HG02610 (cell line): ENCODE results near the gene ZNF710.

Experiments used
- ATAC-seq: cut with Tn5 transposase; IDR thresholded peaks from one replicate; pipeline ENCODE4 v1.9.1; 2021; ENCODE audit warnings: mild to moderate bottlenecking, moderate library complexity; ENCODE audit not compliant: unreplicated experiment

ZNF710 gene

DNA sequence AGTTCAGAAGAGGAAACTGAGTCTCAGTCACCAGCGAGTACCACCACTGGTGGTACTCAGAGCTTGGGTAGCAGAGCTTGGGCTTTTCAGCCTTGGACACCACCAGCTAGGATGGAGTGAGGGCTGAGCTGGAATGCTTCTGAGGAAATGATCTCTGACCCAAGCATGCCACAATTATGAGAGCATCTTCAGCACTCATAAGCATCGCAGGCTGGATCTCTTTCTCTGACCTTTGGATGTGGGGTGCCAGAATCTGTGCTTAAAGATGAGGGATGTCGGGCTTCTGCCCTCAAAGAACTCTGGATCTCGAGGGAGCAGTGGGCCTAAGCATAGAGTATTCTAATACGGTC lies 36.4 kb downstream of the ZNF710 start:
- ATAC-seq, result no peak

DNA sequence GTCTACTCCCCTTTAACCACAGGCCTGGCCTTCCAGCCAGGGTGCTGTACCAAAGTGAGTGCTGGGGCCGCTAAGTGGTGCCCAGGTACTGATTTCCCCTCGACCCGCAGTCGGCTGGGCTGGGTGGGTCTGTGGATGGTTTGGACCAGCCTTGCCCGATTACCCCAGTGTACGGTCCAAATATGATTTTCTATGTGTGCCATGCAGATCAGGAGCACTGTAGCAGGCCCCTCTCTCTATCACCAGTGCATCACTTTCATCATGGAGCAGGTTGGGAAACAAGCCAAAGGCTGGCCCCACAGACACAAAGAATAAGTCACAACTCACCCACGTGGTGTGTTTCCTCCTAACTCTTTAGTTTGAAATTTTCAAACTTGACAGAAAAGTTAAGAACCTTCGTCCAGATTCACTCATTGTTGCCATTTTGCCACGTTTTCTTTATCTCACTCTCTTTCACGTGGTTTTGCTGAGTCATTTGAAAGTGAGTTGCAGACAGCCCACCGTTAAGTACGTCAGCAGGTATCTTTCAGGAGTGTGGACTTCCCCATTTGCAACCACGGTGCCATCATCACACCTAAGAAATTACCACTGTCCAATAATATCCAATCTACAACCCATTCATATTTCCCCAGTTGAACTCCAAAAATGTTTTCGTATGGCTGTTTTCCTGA lies 37.0 kb downstream of the ZNF710 start:
- ATAC-seq, result peak; percentile 84

DNA sequence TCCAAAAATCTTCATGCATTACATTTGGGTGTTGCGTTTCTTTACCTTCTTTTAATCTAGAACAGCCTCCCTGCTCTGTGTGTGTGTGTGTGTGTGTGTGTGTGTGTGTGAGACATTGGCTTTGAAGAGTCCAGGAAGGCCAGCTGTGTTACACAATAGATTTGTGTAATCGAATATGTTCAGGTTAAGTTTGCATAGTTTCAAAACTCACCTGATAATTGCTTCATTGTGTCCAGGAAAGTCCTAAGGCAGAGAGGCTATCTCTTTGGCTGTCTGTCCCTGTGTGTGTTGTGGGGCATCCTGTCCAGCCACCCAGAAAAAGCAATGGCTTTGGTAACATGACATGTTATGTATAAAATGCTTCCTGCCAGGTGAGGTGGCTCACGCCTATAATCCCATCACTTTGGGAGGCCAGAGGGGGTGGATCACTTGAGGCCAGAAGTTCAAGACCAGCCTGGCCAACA lies 37.5 kb downstream of the ZNF710 start:
- ATAC-seq, result peak; percentile 4

DNA sequence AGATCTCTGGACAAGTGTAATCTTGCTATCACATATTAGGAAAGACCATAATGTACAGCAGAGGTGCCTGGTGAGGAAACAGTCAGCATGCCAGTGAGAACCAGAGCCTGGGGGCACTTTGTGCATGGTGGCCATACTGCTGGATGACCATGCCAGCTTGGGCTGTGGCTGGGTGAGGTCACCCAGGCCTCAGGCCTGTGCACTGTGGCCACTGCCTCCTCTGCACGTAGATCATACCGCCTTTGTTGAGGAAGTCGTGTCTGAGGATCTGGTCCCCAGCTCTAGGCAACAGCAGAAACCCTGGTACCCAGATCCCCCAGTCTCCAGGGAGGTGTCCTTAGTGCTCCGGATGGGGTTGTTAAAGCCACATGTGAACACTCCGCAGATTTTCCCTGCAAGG lies 38.9 kb downstream of the ZNF710 start:
- no peak for ATAC-seq

DNA sequence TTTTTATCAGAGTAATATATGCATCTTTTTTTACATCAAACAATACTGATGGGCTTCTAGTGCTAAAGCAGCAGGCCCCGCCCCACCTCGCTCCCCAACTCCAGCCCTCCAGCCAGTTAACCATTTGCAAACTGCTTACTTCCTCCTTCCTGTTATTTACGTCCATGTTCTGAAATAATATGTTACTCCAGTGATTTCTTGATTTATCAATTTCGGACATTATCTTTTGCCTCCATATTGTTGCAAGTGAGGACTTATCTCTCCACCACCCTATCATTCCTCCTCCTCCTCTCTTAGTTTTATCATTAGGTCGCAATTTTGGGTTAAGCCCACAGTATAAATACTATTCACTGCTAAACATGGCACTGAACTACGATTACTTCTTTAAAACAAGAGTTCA lies 39.5 kb downstream of the ZNF710 start:
- no peak for ATAC-seq

DNA sequence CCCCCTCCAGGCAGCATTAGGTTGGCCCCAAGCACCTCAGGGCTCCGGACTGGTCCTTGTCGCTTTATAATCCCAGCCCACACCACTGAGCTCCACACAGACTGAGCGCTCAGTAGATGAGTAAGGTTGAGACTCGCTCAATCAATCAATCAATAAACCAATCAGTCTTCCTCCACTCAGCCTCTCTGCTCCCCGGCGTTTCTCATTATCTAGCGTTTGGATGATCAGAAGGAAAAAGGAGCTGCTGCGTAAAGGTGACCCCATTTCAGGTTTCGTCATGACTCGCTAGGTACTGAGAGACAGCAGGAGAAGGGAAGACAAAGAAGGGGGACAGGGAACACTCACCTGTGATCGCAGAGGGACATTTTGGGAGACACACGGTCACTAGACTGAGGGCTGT lies 41.2 kb downstream of the ZNF710 start:
- ATAC-seq, result no peak

DNA sequence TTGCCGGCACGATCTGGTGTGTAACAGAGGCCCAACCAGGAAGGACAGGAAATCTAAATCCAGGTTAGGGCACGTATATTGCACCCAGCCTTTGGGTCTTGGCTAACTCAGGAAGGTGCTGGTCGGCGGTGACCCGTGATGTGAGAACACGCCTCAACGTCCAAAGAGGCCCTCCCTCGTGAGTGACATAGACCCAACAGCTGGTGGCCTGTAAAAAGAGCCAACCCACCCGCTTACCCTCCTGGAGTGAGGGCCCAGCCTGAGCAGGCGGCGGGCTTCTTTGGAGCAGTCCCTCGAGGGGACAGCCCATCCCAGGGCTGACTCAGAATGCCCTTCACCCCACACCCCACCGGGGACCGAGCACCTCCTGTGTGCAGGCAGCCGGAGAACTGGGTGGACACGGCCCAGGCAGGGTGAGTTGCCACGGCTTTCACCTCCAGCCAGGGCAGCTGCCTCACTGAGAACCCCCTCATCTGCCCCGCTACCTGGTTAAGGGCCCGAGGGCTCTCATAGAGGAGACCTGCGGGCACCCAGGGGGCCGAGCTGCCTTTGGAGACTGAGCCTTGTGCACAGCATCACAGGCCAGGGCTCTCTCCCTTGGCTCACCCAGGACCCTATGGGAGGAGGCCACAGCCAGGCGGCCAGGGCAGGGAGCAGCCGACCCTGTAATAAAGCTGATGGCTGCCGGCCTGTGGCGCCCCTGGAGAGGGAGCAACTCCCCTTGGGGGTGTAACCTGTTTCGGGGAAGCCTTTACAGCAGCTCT lies 41.8 kb downstream of the ZNF710 start:
- no peak for ATAC-seq

DNA sequence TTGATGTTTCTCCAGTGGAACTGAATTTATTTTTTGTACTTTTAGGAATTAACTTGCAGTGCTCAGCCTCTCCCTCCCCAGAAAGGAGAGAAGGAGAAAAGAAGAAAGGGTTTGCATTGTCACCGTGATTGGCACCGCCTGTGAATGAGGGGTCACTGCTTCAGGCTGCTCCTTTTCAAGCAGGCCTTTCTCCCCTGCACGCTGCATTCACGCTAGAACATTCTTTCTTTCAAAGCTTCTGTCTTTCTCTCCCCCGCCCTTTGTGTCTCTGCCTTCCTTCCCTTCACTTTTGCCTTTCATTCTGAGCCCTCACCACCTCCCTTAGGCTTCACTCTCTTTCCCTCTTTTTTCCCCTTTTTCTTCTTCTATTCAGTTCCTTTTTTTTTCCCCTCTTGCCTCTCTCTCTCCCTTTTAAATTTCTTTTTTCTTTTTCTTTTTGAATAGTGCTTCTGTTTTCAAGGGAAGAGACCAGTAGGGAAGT lies 42.4 kb downstream of the ZNF710 start:
- ATAC-seq, result no peak

DNA sequence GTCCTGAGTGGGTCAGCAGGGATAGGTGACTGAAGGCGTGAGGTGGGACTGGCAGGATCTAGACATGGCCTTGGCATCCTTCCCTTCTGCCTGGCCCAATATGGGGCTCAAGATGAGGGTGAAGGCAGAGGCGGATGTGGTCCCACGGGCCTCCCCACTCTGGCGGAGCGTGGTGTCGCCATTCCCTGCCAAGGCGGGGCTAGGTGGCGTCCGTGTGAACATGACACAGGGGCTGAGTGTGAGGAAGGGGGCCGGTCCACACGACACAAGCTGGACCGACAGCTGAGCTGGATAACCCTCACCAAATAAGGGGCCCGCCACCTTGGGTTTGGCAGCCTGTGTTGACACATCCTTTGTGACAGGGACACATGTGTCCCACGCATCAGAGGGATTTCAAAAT lies 43.1 kb downstream of the ZNF710 start:
- ATAC-seq, result no peak

DNA sequence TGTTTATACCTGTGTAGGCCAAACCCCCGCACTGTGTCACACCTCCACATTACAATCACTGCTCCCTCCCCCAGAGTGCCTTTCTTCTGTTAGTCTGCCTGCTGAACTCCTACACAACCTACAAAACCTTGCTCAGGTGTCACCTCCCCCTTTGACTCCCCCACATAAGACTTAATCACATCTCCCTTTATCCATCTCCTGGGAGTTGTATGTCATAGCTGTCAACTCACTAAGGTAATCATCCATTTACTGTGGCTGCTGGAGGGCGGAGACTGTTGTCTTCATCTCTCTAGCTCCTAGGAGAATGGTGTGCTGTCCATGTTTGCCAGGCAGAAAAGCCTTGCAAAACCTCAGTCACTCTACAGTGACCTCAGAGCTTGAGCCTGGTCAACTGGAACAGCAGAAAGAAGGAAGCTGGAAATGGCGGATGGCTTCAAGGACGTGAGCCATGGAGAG lies 43.8 kb downstream of the ZNF710 start:
- no peak for ATAC-seq

DNA sequence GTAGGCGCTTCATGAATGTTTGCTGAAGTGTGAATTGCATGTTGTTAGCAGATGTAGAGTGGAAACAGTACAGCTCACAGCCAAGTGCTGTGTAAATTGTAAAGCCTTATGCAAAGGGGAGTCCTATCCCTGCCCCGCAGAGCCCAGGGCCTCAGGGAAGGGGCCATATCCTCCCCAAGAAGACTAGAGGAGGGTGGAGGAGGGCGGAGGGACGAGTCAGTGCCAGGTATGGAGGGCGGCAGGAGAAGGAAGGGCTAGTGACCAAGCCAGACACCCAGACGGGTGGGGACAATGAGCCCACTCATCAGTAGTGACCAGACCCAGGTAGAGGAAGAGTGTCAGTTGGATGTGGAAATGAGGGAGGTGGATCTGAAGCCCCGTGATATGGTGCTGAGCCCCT lies 45.2 kb downstream of the ZNF710 start:
- ATAC-seq, result no peak

DNA sequence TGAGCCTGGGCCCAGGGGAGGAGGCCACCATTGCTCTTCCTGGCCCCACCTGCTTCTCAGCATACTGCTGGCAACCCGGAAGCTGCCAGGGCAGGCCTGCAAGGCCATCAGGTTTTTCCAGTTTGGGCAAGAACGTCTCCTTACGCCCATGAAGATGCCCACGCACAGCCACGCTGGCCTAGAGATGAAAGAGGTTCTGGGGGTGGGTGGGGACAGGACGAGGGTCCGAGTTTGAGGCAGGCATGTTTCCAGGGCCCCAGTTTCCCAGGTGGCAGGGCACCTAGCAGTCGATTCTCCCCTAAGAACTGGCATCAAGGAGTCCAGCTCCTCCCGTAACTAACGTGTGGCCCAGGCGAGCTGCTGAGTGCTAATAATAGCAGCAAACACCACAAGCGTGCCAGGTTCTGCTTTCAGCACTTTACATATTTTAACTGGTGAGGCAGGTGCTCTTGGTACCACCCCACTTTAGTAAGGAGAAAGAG lies 45.8 kb downstream of the ZNF710 start:
- ATAC-seq, result no peak

DNA sequence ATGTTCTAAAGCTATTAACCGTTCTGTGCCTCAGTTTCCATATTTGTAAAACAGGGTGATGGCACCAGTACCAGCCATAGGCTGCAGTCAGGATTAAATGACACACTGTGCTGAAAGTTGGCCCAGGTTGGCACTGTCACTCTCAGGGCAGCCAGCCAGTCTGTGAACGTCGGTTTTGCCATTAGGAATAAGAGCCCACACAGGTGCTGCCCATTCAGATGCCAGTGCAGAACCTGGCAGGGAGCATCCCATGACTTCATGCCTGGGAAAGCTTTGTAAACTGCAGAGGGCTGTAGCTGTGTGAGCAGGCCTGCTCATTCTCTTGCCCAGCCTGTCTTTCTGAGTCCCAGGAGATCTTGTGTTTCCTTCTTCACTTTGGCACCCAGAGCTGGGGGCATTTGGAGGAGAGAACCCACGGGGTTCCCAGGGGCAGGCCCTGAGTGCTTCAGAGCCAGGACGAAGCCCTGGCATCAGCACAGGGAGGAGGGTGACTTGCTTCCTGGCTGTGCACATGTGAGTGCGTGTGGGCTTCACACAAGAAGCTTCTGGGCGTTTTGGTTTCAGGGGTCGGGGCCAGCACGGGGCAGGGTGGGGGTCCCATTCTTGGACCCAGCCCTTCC lies 46.9 kb downstream of the ZNF710 start:
- ATAC-seq, result no peak

DNA sequence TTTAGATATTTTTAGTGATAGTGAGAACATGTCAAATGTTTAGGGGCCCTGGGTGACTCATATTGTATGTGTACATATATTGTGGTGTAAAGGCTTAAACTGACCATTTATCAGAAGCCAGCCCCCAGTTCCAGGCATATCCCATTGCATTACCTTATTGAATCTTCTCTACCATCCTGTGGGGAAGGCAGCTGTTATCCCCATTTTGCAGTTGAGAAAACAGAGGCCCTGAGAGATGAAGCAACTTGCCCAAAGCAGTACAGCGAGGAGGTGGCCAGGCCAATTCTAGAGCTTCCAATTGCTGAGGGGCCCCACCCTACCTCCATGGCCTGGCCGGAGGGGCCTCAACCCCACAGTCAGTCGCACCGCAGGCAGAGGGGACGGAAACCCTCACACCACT lies 47.9 kb downstream of the ZNF710 start:
- ATAC-seq, result no peak

DNA sequence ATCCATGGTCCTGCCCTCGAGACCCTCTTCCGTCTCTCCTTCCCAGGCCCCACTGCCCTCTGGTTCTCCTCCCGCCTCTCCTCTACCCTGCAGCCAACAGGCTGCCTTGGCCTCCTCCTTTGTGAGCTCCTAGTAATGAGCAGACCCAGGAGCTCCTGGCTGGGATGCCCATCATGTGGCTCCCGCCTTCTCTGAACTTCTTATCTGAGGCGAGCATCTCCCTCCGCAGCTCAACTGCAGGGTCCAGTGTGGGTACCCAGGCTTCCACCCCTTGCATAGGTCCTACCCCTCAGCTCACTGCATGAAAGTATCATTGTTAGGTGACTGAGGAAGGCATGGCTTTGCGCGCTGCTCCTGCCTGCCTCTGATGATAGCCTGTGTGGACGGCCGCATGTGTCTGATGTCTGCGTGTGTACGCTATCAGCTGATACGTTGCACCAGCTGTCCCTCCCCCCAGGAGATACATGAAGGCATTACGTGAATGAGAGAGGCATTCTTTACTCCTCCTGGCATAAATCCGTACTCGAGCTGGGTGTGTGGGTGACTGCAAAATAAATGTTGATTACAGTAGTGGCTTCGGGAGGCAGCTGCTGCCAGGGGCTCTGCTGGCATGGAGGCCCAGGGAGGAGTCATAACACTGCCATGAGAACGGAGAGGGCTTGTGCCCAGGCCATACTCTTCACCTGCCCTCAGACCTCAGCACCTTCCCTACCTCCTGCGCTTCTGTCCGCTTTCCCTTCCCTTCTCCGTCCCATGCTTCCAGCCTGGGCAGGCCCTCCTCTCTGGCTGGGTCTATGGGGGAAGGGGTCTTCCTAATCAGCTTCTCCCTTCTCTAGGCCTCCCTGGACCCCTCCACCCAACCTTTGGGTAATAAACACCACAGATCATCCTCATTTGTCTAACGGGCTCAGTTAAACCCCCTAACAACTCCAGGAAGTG lies 48.8 kb downstream of the ZNF710 start:
- no peak for ATAC-seq

DNA sequence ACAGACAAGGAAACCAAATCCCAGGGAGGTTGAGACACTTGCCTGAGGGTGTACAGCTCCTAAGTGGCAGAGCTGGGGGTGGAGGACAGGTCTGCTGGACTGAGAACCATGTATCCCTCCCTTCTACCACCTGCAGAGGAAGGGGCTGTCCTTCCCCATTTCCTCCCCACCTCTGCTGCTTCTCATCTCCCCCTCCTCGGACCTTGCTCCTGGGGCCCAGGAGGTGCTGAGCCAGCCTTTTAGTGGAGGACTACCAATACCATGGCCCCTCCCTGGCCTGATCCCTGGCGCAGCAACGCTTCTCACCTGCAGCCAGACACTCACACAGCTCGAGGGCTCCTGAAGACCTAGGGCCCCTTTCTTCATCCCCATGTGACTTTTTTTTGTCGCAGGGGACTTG lies 50.8 kb downstream of the ZNF710 start:
- ATAC-seq, result no peak

DNA sequence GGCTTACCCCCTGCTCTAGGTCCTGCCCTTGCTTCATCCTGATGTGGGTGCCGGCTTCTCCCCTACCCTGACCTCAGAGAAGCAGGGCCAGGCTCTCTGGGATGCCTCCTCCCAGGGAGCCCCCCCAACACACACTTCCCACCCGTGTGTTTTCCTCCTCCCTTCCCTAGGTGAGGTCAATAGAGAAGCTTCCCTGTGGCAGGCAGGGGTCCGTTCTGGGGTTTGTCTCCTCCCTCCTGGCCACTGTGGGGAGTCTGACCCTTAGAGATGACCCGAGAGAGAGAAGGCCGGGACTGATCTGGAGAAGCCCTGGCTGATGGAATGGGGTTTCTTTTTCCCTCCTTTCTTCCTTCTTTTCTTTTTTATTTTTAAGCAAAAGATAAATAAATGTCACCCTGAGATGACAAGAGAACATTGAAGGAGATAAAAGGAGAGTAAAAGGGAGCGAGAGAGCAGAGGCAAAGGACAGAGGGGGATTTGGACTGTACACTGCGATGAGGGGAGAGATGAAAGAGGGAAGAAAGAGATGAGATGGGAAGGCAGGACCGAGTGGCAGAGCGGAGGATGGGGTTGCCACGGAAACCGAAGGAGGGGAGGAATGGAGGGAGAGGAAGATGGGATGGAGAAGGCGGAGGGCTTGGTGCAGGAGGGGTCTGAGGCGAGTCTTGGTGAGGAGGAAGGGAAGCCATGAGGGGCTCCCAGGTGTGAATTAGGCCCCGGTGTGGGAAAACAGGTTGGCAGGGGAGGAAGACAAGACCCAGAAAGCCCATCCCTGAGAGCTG lies 52.8 kb downstream of the ZNF710 start:
- ATAC-seq, result no peak

DNA sequence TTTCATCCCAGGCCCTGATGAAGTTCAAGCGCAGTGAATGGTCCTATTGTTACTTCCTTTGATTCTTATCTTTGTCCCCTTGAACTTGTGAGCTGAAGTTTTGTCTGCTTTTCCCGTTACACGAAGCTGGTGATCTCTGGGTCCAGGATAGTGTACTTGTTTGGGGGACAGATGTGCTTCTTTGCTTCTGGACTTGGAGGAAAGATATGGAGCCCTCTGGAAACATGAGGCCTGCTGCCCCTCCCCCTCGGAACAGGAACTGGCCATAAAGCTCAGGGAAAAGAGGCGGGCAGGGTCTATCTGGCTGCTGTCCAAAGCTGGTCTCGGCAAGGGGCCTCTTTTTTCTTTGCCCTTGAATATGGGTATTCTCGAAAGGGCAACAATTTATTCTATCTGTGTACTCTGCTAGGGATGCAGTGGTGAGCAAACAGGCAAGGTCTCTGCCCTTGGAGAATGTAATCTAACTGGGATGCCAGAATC lies 53.5 kb downstream of the ZNF710 start:
- ATAC-seq, result no peak

DNA sequence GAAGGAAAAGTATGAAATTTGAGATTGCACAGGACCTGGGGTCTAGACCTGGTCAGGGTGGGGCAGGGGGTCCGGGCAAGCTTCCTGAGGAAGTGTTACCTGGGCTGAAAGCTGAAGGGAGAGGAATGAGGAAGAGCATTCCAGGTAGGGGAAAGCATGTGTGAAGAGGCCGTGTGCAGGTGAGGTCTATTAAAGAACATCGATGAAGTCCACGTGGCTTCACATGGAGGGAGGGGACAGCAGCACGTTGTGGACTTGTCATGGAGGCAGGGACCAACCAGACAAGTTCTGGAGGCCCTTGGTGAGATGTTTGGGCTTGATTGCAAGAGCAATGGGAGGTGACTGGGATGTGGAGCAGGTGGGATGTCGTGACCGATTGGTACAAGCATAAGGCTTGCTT lies 54.1 kb downstream of the ZNF710 start:
- no peak for ATAC-seq

DNA sequence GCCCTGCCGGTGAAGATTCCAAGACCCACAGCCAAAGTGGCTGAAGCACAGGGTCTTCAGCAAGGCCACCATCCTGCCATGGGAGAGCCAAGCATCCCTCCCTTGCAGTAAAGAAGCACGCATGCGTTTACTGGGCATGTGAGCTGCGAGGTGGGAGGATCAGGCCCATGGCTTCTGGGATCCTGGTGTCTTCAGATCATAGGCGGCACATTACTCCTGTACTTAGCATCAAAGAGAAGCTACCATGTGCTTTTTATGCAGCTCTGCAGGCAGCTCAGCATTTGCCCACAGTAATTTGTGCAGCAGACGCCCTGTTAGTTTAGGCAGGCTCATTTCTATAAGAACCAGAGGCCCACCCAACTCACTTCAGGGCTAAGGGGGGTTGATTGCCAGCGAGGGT lies 55.4 kb downstream of the ZNF710 start:
- no peak for ATAC-seq
